ENCODE measurements around the gene RDH5. TPM values are rescaled to one million over a fixed set of nuclear protein-coding genes. Genes with fewer than 3 reads are reported as not detected.
A peak's percentile ranks its signal among the peaks of the same experiment; 100 is the strongest.

The RDH5 gene
- 6.2 TPM for total RNA-seq (2021; ENCODE audit: unreplicated experiment)
- polyA plus RNA-seq (2012): 3.2 and 3.3 TPM in 2 replicates
- percentile 69 among the genes with signal in this experiment for Bru-seq, nascent RNA
- percentile 79 among the genes with signal in this experiment for BruChase-seq, experiment 1, labeled RNA remaining after a 6-hour chase
- BruChase-seq, experiment 2, labeled RNA remaining after a 2-hour chase: percentile 83 among the genes with signal in this experiment
- long read RNA-seq, partial matches to known transcripts: 0 of 2 reads
- long read RNA-seq, other reads (novel, unspliced or antisense): 1 of 2 reads

GRCh38 chr12:55720071-55720564 is at the start of gene RDH5:
TSS of gene RDH5 (plus strand) at chr12:55720393. CDS start at chr12:55721185, 792 bp downstream.
- no peaks in the 10 kb centered on the region for H4K20me1 ChIP-seq (ENCODE audit: insufficient read depth)
- CTCF ChIA-PET: interaction anchor here (0.8 to 4.1 kb wide), 9 partner anchors 9 to 74 kb away, joined by 3 to 35 read pairs (median 5); partner anchors contain the start of gene CD63
- BruUV-seq (replicated peaks): no TSS peak
- H3K79me2 ChIP-seq (ENCODE audit: insufficient read depth, low read length): peaks cover 14% of the 10 kb centered on the region
- RAD21 ChIA-PET (ENCODE audit: low non-redundant PET in 1 of 2, low total read pairs in 2 of 2, uncharacterized antibody in 2 of 2, unreplicated experiment in 2 of 2): interaction anchor here in 1 of 2 experiments (1.8 kb wide), 1 partner anchor 9 kb away, joined by 4 read pairs; the partner anchor contains the start of gene CD63
- H3K36me3 ChIP-seq (ENCODE audit: control insufficient read depth in 1 of 2, insufficient read depth in 2 of 2, low read length in 2 of 2): peaks cover 2 to 21% of the 10 kb centered on the region in 2 experiments; a peak in 2 of 4 replicates
- no peak for ATAC-seq
- peak within 1 kb of the TSS in 1 of 2 experiments; percentile 9; a peak in 1 of 4 replicates for H3K4me3 ChIP-seq (replicated peaks in 1 of 2; ENCODE audit: low read depth in 1 of 2, low read length in 2 of 2)
- no peaks in the 10 kb centered on the region for H3K9me3 ChIP-seq (ENCODE audit: control insufficient read depth in 1 of 2, insufficient read depth in 1 of 2, low read depth in 1 of 2, low read length in 2 of 2)
- peak within 1 kb of the TSS; percentile 30 for H3K27ac ChIP-seq (ENCODE audit: low read depth, low read length)
- DNase-seq (ENCODE audit: low read depth, low spot score): no peak
- TF ChIP-seq EZH2phosphoT487 (IDR thresholded peaks at IDR 0.05; ENCODE audit: borderline replicate concordance) (no peak), CTCF (IDR thresholded peaks at IDR 0.05 in 2 of 3, conservative IDR thresholded peaks at IDR 0.05 in 1 of 3; ENCODE audit: borderline replicate concordance in 1 of 3, insufficient read depth in 1 of 3, low read depth in 2 of 3, low read length in 2 of 3) (no peak), EGR1 (IDR thresholded peaks at IDR 0.05; ENCODE audit: low read depth) (no peak), CBX3 (IDR thresholded peaks at IDR 0.05; ENCODE audit: low read depth) (no peak), ZFX (IDR thresholded peaks at IDR 0.05) (no peak), JUND (IDR thresholded peaks at IDR 0.05) (no peak), POLR2A (IDR thresholded peaks at IDR 0.05; ENCODE audit: borderline replicate concordance, extremely low read depth, insufficient read depth, insufficient read length) (no peak), RAD21 (IDR thresholded peaks at IDR 0.05; ENCODE audit: low read depth) (no peak), CEBPB (IDR thresholded peaks at IDR 0.05; ENCODE audit: low read depth) (no peak), TCF7L2 (IDR thresholded peaks at IDR 0.05; ENCODE audit: borderline replicate concordance, extremely low read depth, insufficient read depth, insufficient read length) (no peak), EZH2 (IDR thresholded peaks at IDR 0.05) (no peak), FOSL1 (IDR thresholded peaks at IDR 0.05; ENCODE audit: low read depth) (no peak), SIN3A (IDR thresholded peaks at IDR 0.05; ENCODE audit: low read depth) (no peak), REST (IDR thresholded peaks at IDR 0.05; ENCODE audit: low read depth) (no peak)
- no peak within 1 kb of the TSS for H2AFZ ChIP-seq (ENCODE audit: low read depth, low read length, poor library complexity, severe bottlenecking)
- POLR2A ChIA-PET: interaction anchor here (1.7 kb wide), 2 partner anchors 9 to 17 kb away, joined by 5 read pairs; partner anchors contain the start of gene CD63
- intact Hi-C loops (cut with micrococcal nuclease): no loop called here
- peaks cover 33 to 67% of the 10 kb centered on the region in 2 experiments for H3K4me1 ChIP-seq (ENCODE audit: control insufficient read depth in 1 of 2, insufficient read depth in 2 of 2, low read length in 2 of 2)
- peak within 1 kb of the TSS; percentile 53 for H3K4me2 ChIP-seq (ENCODE audit: low read length)
- H3K9ac ChIP-seq (ENCODE audit: low read length): peak within 1 kb of the TSS; percentile 34
- H3K9me2 ChIP-seq (ENCODE audit: insufficient read depth): no peaks in the 10 kb centered on the region
- no peaks in the 10 kb centered on the region for H3K27me3 ChIP-seq (ENCODE audit: insufficient read depth, low read length)
